GM21360 (cell line): ENCODE data around the gene TIGD4.

ENCODE experiments used
- ATAC-seq: cut with Tn5 transposase; IDR thresholded peaks from one replicate; pipeline ENCODE4 v1.9.1; 2021; ENCODE audit warnings: mild to moderate bottlenecking, moderate library complexity; ENCODE audit not compliant: unreplicated experiment

The TIGD4 gene

GRCh38 chr4:152779513-152780266, at the start of gene TIGD4, which contains the start of gene ARFIP1:
TSS of gene TIGD4 (minus strand) at chr4:152779730. CDS start at chr4:152771004, 8,726 bp downstream.
TSS of gene ARFIP1 (plus strand) at chr4:152779954. CDS start at chr4:152829634, 49,680 bp downstream.
- ATAC-seq, result peak; percentile 87

- ATAC-seq, result no peak
These were observed 48.6 kb upstream of the TIGD4 start for GRCh38 chr4:152828122-152828521.

DNA sequence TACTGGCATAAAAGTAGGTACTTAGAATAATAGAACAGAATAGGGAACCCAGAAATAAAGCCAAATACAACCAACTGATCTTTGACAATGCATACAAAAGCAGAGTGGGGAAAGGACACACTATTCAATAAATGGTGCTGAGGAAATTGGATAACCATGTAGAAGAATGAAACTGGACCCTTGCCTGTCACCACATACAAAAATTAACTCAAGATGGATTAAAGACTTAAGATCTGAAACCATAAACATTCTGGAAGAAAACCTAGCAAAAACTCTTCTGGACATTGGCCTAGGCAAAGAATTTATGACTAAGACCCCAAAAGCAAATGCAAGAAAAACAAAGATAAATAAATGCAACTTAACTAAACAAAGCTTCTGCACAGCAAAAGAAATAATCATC, 45.8 kb upstream of the TIGD4 start:
- no peak for ATAC-seq

DNA sequence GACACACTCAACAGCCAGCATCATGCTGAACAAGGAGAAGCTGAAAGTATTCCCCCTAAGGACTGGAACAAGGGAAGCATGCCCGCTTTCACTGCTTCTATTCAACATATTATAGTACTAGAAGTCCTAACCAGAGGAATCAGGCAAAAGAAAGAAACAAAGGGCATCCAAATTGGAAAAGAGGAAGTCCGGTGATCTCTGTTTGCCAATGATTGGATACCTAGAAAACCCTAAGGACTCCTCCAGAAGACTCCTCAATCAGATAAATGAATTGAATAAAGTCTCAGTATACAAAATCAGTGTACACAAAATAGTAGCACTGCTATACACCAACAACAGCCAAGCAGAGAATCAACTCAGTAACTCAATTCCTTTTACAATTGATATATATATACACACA, 45.0 kb upstream of the TIGD4 start:
- ATAC-seq, result no peak

GRCh38 chr4:152822323-152822722, 42.8 kb upstream of the TIGD4 start:
- ATAC-seq, result no peak

GRCh38 chr4:152820073-152820472, 40.5 kb upstream of the TIGD4 start:
- no peak for ATAC-seq

- no peak for ATAC-seq
These were observed 39.6 kb upstream of the TIGD4 start for GRCh38 chr4:152819026-152819645.

GRCh38 chr4:152817331-152817730, 37.8 kb upstream of the TIGD4 start:
- ATAC-seq, result no peak

GRCh38 chr4:152815078-152815477, 35.5 kb upstream of the TIGD4 start:
- ATAC-seq, result no peak

DNA sequence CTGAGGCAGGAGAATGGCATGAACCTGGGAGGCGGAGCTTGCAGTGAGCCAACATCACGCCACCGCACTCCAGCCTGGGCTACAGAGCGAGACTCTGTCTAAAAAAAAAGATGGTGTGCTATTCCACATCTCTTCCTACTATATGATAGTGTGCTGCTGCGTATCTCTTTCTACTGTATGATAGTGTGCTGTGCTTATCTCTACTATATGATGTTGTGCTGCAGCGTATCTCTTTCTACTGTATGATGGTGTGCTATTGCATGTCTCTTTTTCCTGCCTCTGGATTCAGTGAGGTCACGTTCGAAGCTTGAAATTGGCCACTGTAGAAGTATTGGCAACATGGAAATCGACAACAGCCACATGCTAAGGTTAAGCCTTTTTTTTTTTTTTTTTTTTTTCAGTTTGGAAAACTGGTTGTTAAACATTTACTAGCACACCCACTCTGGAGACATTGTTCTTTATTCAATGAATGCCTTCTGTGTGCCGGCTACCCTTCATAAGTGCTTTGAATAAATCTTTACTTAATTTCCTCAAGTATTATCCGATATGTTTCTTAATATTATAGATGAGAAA, 31.3 kb upstream of the TIGD4 start:
- no peak for ATAC-seq

GRCh38 chr4:152808670-152809069, 29.1 kb upstream of the TIGD4 start:
- no peak for ATAC-seq

GRCh38 chr4:152807294-152807829, 27.8 kb upstream of the TIGD4 start:
- ATAC-seq, result no peak

GRCh38 chr4:152806501-152807125, 27.1 kb upstream of the TIGD4 start:
- ATAC-seq, result no peak

DNA sequence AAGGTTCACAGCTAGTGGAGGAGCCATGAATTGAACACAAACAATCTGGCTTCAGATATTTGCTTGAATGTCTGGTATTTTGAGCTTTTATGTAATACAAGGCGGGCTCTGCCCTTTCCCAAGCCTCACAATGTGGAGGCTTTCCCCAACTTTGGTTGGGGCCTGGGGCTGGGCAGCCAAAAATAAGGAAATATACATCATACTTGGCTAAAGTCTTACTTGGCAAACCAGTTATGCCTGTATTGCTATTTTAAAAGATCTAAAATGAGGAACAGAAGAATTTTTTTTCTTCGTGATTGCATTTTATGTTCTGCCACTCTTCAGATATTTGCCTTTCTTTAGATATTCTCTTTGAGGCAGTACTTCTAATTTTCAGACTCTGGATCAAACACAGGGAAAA, 26.3 kb upstream of the TIGD4 start:
- no peak for ATAC-seq

DNA sequence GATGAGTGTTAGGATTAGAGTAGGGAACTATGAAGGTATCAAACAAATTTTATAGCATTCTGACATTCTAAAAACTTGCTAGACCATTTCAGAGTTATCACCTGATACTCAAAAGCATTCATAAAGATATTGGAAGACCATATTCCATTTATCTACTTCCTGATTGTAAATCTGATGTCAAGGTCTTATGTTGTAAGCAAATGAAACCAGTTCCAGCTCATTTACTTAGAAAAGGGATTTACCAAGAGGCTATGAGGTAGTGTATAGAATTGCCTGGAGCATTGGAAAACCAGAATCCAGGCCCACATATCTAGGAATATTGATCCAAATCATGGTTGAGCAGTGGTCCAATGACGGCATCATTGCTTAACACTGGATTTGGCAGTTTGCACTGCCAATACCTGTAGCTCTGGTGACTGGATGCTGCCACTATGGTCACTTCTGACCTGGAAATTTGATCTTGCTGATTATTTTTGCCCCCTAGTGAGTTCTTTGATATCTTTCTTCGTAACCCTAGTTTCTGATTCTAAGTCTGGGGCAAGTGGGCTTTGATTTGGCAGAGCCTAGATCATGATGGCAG, 25.6 kb upstream of the TIGD4 start:
- no peak for ATAC-seq

- no peak for ATAC-seq
These were observed 24.0 kb upstream of the TIGD4 start for GRCh38 chr4:152803541-152803940.

DNA sequence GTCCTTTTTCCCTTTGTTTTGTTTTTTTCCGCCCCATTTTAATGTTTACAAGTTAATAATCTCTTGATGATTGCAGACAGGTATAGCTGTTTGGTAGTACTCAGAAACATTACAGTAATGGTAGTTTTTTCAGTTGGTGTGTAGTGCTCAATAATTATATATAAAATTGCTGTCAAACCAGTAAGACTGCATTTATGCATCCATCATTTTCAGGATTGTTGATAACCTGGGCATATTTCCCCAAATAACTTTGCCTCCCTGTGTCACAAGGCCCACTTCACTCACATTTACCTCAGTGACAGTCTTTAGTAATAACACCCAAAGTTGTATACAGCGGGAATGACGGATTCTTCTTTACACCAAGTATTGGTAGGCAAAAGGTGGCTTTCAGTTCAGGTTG, 16.4 kb upstream of the TIGD4 start:
- ATAC-seq, result no peak

DNA sequence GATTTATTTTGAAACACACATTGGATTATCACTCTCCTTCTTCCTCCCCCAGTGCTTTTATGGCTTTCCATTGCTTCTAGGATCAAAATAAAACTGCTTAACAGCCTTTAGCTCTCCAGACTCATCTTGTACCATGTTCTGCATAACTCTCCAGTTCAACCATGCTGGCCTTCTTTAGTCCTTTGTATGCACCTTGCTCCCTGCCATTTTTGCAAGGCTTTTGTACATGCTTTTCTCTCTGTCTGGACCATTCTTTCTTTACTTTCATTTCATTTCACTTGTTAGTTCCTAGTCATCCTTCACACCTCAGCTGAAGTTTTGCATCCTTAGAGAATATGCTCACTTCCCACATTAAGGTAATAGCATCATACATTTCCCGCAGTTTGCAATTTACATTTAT, 7.1 kb upstream of the TIGD4 start:
- ATAC-seq, result no peak

GRCh38 chr4:152785639-152786615, 6.4 kb upstream of the TIGD4 start:
- no peak for ATAC-seq
